GM19239 (cell line): ENCODE data around the gene TLR10.
A peak's percentile ranks its signal among the peaks of the same experiment; 100 is the strongest.

ENCODE experiments used
- DNase-seq: peaks from one replicate; pipeline ENCODE4 v3.0.0; 2011; ENCODE audit warnings: low spot score; ENCODE audit not compliant: insufficient read length
- FAIRE-seq: peaks from 2 replicates; lab custom pipeline; 2011; peaks lifted over from hg19 to GRCh38; lab: Jason Lieb, UNC

Gene TLR10

DNA sequence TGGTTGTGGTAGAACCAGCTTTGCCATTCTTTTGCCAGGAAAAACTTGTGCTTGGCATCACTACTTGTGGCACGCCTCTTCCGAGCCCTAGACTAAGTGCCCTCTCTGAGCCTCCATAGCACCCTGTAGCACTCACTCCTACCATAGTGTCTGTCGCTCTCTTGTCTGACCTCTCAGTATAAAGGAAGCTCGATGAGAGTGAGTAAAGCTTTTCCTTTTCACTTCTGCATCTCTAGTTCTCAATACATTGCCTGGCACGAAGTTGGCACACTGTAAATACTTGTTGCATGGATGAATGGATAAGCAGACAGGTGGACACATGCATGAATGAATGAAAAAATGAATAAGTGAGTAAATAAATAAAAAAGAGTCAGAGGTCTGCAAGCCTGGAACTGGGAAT, 48.3 kb downstream of the TLR10 start:
- no peak for DNase-seq
- FAIRE-seq: no peak

DNA sequence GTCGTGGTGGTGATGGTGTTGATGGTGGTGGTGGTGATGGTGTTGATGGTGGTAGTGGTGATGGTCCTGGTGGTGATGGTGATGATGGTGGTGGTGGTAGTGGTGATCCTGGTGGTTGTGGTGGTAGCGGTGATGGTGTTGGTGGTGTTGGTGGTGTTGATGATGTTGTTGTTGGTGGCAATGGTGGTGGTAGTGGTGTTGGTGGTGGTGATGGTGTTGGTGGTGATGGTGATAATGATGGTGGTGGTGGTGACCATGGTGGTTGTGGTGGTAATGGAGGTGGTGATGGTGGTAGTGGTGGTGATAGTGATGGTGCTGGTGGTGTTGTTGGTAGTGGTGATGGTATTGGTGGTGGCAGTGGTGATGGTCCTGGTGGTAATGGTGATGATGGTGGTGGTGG, 49.1 kb downstream of the TLR10 start:
- no peak for FAIRE-seq
- no peak for DNase-seq

GRCh38 chr4:38730830-38731646, 51.8 kb downstream of the TLR10 start:
- FAIRE-seq (peak; percentile 94), DNase-seq (peak; percentile 44)

GRCh38 chr4:38730493-38730829, 52.3 kb downstream of the TLR10 start:
- FAIRE-seq: no peak

GRCh38 chr4:38728631-38729141, 54.1 kb downstream of the TLR10 start:
- FAIRE-seq (no peak), DNase-seq (no peak)

More at GRCh38 chr4:38730493-38730829, 52.3 kb downstream of the TLR10 start:
- DNase-seq: no peak

GRCh38 chr4:38724475-38724808, 58.3 kb downstream of the TLR10 start:
- FAIRE-seq (no peak), DNase-seq (no peak)

GRCh38 chr4:38723726-38724474, 58.9 kb downstream of the TLR10 start:
- FAIRE-seq: no peak
- no peak for DNase-seq

DNA sequence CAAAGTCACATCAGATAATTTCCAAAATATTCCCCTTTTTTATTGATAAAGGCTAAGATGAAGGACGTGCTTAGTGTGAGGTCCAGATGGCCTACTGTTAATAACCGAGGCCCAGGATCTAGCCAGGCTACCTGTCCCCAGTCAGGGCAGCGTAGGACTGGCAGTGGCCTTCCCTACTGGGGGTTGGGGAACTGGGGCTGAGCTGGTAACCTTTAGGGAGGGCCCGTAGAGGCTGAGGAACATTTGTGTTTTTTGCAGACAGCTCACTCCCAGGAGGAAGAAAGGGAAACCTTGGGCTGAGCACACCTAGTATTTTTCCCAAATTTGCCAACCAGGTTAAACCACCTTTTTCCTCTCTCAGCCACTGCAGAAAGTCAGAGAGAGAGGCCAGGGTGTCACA, 59.7 kb downstream of the TLR10 start:
- DNase-seq (no peak), FAIRE-seq (no peak)
